GM23248 (cell line): ENCODE results near the gene SLC34A1.

Experiments
- EZH2 ChIP-seq: fragments of 200-600 bp; sonication (generic); IDR thresholded peaks from 2 replicates; pipeline ENCODE4 v1.6.1; 2018; ENCODE audit warnings: antibody characterized with exemption, mild to moderate bottlenecking; ENCODE audit not compliant: insufficient read depth, poor library complexity, severe bottlenecking
- EZH2phosphoT487 ChIP-seq: fragments of 200-600 bp; sonication (generic); IDR thresholded peaks from 2 replicates; pipeline ENCODE4 v1.6.1; 2018; ENCODE audit warnings: antibody characterized with exemption, moderate library complexity, mild to moderate bottlenecking, low read depth; ENCODE audit not compliant: insufficient read depth

- TF ChIP-seq EZH2phosphoT487: no peak
- TF ChIP-seq EZH2: no peak
Observed at GRCh38 chr5:177372910-177373309, 11.3 kb upstream of the SLC34A1 start.
